Superior temporal gyrus (tissue), 1 donor: ENCODE results near the gene GADD45G.

ENCODE experiments used
- DNase-seq: peaks from one replicate; pipeline ENCODE4 v3.0.0-alpha.2; 2016; ENCODE audit errors: extremely low spot score

The GADD45G gene

DNA sequence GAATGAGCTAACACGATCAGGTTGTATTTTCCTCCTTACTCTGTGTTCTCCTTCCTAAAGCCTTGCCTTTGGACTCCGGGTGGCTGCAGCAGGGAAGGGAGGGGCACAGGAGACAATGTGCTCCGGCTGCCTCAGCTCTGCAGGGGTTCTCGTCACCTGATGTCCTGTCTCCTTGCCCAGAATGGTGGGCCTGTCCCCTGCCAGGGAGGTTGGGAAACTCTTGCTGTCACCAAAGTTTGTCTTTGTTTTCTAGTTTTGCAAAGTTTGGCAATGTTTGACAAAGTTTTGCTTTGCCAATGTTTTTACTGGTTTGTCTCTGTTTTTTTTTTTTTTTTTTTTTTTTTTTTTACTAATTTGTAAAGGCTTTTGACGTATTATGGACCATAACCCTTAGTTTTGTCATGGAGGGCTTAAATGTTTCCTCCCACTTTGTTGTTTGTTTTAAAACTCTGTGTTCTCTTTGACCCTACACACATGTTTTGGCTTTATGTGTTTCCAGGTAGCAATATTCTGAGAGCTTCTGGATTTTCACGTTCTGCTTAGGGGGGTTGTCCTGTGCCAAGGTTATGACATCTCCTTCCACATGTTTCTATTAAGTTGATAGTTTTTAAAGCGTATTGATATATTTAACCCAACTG is 49.3 kb downstream of the GADD45G start:
- no peak for DNase-seq

DNA sequence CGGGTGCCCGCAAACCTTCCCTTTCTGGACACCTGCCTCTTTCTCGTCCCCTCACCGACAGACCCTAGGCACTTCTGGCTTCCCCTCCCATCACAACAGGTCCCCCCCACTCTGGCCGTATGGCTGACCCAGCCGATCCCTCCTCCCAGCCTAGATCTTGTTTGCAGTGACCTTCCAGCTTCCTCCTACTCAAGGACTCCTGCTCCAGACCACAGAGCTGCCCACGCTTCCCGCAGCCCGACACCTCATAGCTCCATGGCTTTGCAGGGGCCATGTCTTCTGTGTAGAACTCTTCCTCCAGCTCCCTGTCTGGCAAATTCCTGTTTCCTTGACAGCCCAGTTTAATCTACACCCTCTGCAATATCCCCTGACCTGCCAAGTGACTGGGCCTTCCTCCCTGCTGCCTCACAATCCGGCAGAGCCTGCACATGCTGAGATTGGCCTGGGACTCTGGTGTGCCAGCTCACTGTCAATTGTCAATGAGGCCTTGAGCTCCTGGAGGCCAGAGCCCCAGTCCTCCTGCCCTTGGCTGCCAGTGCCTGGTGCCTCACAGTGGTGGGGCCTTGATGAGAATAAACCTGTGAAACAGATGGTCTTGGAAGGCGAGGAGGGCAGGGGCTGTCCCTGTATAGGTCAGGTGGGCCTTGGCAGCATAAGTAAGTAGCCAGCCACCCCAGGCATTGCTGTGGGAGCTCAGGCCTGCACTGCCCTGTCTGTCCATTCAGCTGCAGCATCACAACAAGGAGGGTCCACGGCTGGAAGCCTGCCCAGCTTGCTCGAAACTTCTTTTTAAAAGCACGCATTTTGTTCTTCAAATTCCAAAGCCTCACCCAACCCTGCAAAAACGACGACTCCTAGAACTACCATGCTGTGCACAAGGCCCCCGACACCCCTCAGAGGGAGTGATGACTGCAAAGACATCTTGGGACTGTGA is 50.5 kb downstream of the GADD45G start:
- no peak for DNase-seq
